ENCODE results near the gene PREPL. TPM values are rescaled to one million over a fixed set of nuclear protein-coding genes. Genes with fewer than 3 reads are reported as not detected.
A peak's percentile ranks its signal among the peaks of the same experiment; 100 is the strongest.

The PREPL gene
- total and polyA plus RNA-seq, 2 donors (not counting 3 experiments of a cell fraction or from before 2014, with no cell fraction given), result 10.1 to 25.7 TPM

- Histone ChIP-seq H3K27me3 (ENCODE audit: control insufficient read depth in 2 of 2, insufficient read depth in 2 of 2, low read length in 2 of 2) (no peaks in the 10 kb centered on the region), H4K20me1 (replicated peaks; ENCODE audit: control insufficient read depth, extremely low read depth, insufficient read depth, low read length) (no peaks in the 10 kb centered on the region), H3K4me2 (ENCODE audit: insufficient read depth, low read length) (no peak overlapping the region), H3K9ac (replicated peaks; ENCODE audit: extremely low read depth, insufficient read depth, low read length) (no peak overlapping the region), H3K9me1 (replicated peaks; ENCODE audit: control insufficient read depth, extremely low read depth, insufficient read depth, low read length) (no peaks in the 10 kb centered on the region), H3K4me1 (ENCODE audit: control insufficient read depth, extremely low read depth, insufficient read depth, low read length) (no peaks in the 10 kb centered on the region), H3K36me3 (ENCODE audit: control insufficient read depth in 2 of 2, extremely low read depth in 1 of 2, insufficient read depth in 2 of 2, low read length in 2 of 2) (peaks cover 3 to 4% of the 10 kb centered on the region in 2 experiments), H3K9me3 (replicated peaks; ENCODE audit: control insufficient read depth, insufficient read depth, low read length) (no peaks in the 10 kb centered on the region), H2AFZ (ENCODE audit: low read depth, low read length) (no peak overlapping the region), H3K27ac (ENCODE audit: insufficient read depth, low read depth, low read length) (no peak overlapping the region), H3K79me2 (ENCODE audit: control insufficient read depth, insufficient read depth, low read length) (no peaks in the 10 kb centered on the region), H3K4me3 (replicated peaks in 1 of 3; ENCODE audit: insufficient read depth in 1 of 3, low read depth in 1 of 3, low read length in 3 of 3) (no peak overlapping the region)
- no TSS peak for BruUV-seq (replicated peaks)
- dilution Hi-C loops (cut with MboI; ENCODE audit: extremely low pct_ligation_motif_present, low sequenced_read_pairs) (no loop called here), intact Hi-C loops (cut with micrococcal nuclease) (loop anchor here (1.0 to 2.0 kb wide), 3 partner anchors 98 to 299 kb away; no protein-coding TSS in a partner anchor)
- FAIRE-seq (no peak), DNase-seq (ENCODE audit: low read depth, low spot score) (peak; percentile 20)
- CTCF ChIA-PET, result interaction anchor here (0.7 to 2.5 kb wide), 9 partner anchors 9 to 613 kb away, joined by 3 to 28 read pairs (median 4); no protein-coding TSS in a partner anchor
- POLR2A ChIA-PET, result no interaction called here
- no peak for TF ChIP-seq FOS (IDR thresholded peaks at IDR 0.05; ENCODE audit: borderline replicate concordance, insufficient read depth, low read length)
- no peak for TF ChIP-seq MYC (IDR thresholded peaks at IDR 0.05; ENCODE audit: low read depth, low read length)
- TF ChIP-seq JUN (IDR thresholded peaks at IDR 0.05; ENCODE audit: borderline replicate concordance, insufficient read depth, insufficient read length, low read depth), result no peak
- no peak for TF ChIP-seq MAX (IDR thresholded peaks at IDR 0.05; ENCODE audit: insufficient read depth, insufficient read length)
- TF ChIP-seq GATA2 (IDR thresholded peaks at IDR 0.05; ENCODE audit: insufficient read depth, insufficient read length, low read depth, low read length), result no peak
- TF ChIP-seq POLR2A (IDR thresholded peaks at IDR 0.05; ENCODE audit: low read depth, low read length), result no peak
- TF ChIP-seq EZH2 (IDR thresholded peaks at IDR 0.05; ENCODE audit: borderline replicate concordance, low read depth, low read length, severe bottlenecking), result no peak
- TF ChIP-seq POLR2AphosphoS5 (IDR thresholded peaks at IDR 0.05; ENCODE audit: insufficient read depth, low read depth, low read length), result no peak
- no peak for TF ChIP-seq CTCF (IDR thresholded peaks at IDR 0.05; ENCODE audit: extremely low read depth in 1 of 2, insufficient read depth in 1 of 2, low read depth in 1 of 2, low read length in 2 of 2)
Measured at GRCh38 chr2:44342854-44343253, 18.4 kb downstream of the PREPL start.

Measured in endothelial cell of umbilical vein (primary cell).